Measurements from ENCODE around the gene GNB1. TPM values are rescaled to one million over a fixed set of nuclear protein-coding genes. Genes with fewer than 3 reads are reported as not detected.

The GNB1 gene
- total RNA-seq, 1 donor from 2014 or later = 182 TPM

DNA sequence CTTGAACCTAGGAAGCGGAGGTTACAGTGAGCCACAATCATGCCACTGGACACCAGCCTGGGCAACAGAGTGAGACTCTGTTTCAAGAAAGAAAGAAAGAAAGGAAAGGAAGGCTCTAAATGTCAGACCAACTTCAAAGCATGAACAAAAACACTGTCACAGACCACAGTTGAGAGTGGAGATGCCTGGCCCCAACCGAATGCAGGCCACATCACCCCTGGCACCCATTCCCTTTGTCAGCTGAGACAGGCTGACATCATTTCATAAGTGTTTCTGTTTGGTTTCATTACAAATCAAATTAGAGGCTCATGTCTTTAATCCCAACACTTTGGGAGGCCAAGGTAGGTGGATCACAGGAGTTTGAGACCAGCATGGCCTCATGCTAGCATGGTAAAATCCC, 84.0 kb downstream of the GNB1 start:
- intact Hi-C loops (cut with DNase I) = no loop called here
- no peak for DNase-seq (ENCODE audit: missing footprints)
- ATAC-seq = no peak

DNA sequence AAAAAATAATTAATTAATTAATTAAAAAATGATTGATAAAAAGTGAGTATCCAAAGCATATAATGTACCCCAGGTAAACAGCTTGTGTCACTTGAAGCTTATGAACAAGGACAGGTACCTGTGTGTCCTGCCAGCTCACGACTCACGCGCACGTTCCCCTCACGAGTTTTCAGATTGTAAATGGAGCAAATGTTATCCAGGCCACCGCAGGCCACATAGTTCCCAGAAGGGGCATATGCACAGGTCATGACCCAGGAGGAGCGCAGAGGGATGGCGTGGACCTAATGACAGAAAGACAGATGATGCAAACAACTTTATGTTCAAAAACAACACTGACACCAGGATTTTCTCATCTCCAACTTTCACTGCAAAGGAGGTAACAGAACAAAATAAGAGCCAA, 86.6 kb downstream of the GNB1 start:
- DNase-seq (ENCODE audit: missing footprints) = no peak

DNA sequence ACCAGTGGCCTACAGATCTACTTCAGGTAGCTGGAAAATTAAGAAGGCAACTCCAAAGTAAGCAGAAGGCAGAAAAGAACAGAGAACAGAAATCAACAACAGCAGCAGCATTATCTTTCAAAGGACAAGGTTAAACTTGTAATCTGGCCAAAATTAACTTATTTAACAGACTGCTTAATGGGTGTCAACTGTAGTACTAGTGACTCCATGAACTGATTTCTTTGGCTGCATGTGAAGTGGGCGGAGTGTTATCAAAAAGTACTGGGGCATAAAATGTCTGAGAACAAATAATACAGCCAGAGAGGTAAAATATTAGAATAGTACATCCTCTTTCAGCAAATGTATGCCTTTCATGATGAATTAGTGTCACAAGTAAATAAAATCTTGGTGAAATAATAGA, 88.0 kb downstream of the GNB1 start:
- no peak for DNase-seq (ENCODE audit: missing footprints)
- intact Hi-C loops (cut with DNase I) = no loop called here
- no peak for ATAC-seq

More for the DNA sequence above, 86.6 kb downstream of the GNB1 start:
- ATAC-seq = no peak
- intact Hi-C loops (cut with DNase I) = no loop called here

DNA sequence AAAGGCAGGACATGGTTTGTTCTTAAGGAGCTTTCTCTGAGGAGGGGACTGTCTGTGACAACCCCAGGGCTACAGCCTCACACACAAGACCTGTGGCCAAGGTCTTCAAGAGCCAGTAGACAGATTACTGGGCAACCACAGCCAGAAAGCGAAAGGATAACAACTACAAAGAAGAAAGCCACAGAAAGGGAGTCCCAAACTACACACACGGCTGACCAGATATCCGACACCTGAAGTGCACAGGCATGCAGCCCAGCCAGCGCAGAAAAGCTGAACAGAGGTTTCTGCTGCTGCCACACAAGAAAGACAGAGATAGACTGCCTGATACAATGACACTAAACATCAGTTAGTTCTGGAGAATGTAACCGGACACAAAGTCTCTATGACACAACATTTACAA, 91.2 kb downstream of the GNB1 start:
- intact Hi-C loops (cut with DNase I) = no loop called here
- ATAC-seq = no peak

DNA sequence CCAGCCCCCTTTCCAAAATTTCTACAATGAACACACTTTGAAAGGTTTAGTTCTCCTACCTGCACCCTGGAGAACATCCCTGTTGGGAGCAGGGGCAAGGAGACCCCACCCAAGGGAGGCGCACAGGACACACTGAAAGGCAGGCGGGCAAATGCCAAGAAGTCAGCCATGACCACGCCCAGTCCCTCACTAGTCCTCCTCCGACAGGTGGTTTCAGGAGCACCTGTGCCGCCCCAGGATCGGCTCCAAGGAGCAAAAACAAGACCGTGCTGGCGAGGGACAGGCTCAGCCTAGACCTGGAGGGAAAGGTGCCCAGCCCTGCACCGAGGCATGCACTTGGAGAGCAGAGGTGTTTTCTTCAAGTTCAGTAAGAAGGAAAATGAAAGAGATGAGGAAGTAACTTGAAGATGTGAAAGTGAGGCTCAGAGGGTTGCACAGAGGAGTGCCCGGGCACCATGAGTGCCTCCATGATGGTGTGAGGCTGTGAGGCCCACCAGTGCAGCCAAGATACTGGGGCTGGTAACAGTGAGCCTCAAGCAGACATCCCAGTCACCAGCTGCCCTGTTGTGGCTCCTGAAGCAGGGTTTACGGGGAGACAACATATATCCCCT, 93.1 kb downstream of the GNB1 start:
- ATAC-seq (no peak), DNase-seq (ENCODE audit: missing footprints) (no peak)
- intact Hi-C loops (cut with DNase I) = no loop called here

More for the DNA sequence above, 91.2 kb downstream of the GNB1 start:
- DNase-seq (ENCODE audit: missing footprints) = no peak

DNA sequence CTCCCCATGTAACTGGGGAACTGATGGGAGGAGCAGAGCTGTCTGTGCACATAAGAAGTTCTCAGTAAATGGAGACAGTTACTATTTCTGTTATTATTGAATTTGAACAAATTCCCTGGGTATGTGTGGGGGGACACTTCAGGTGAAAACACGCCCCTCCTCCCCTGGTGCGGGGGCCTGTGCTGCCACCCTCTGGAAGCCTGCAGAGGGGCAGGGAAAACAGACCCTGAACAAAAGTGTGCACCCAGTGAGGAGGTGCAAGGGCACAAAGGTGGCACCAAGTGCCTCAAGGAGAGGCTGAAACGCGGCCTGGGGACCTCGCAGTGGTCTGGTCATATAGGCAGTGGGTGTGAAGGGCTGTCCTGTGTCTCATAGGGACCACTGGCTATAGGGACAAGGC, 94.4 kb downstream of the GNB1 start:
- intact Hi-C loops (cut with DNase I) = no loop called here
- DNase-seq (ENCODE audit: missing footprints) = no peak

DNA sequence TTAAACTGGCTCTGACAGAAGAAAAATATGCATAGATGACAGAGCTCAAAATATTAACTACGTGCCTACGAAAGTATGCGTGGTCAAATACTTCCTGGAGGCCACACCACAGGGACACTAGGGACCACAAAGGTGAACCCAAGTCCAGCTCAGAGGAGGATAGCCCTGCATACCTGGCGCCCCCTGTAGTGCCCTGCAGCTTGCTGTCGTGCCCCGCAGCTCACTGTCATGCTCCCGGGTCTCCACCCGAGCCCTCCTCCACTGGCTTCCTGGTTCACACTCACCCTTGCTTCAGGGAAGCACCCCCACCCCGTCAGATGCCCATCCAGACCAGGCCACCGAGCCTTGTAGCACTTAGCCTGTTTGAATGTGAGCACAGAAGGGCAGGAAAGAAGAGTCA, 95.9 kb downstream of the GNB1 start:
- ATAC-seq (no peak), DNase-seq (ENCODE audit: missing footprints) (no peak)
- intact Hi-C loops (cut with DNase I) = no loop called here

More for the DNA sequence above, 94.4 kb downstream of the GNB1 start:
- no peak for ATAC-seq

DNA sequence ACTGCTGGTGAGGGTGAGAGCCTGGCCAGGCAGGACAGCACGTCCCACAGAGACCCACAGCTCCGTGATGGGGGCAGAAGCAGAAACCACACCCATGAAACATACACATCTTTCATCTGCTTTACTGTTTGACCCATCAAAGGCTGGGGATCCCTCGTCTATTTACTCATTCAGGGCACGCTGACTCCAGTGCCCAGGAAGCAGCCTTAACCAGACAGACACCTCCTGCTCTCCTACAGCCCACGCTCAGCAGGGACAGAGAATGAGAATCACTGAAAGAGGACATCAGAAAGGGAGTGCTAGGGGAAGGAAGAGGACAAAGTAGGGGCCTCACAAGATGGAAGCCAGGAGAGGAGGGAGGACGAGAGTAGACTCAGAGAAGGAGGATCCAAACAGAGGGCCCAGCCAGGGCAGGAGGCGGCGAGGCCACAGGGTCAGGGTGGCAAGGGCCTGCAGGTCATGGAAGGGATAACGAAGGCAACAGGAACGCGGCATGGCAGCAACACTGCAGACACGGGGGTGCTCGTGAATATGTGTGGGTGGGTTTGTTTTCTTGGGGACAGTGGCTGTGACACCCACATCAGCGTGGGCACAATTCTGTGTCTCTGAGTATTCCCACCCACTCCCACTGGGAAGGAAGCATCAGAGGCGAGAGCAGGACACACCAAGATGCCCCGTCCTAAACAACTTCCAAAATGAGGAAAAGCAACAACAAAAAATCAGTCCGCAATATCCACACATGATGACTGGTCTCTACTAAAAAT, 97.2 kb downstream of the GNB1 start:
- intact Hi-C loops (cut with DNase I) = no loop called here
- no peak for DNase-seq (ENCODE audit: missing footprints)

DNA sequence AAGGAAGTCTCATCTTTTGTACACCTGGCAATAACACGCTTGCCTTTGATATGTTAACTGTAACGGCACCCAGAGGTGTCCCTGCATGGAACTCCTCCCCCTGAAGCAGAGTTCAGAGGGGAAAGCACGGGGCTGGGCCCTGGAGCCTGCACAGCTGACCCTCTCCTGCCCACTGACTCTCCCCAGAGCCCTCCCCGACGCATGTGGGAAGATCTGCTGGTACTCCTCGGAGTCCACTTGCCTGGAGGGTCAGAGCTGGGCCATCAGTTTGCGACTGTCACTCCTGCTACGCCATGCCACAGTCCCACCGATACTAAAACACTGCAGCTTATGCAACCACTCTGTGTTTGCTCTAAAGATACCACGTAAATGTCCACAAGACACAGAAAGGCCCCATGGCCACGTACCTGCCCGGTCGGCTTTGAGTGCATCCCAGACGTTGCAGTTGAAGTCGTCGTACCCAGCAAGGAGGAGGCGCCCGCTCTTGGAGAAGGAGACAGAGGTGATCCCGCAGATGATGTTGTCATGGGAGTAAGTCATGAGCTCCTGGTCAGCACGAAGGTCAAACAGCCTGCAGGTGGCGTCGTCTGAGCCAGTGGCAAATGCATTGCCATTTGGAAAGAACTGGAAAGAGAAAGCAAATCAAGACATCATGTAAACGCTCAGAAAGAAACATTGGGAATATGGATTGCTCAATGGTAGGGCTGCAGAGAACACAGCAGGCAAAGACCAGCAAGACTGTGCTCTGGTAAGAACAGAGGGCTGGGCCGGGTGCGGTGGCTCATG, 102.0 kb downstream of the GNB1 start:
- intact Hi-C loops (cut with DNase I) = no loop called here
- DNase-seq (ENCODE audit: missing footprints) = no peak
- no peak for ATAC-seq

More for the DNA sequence above, 97.2 kb downstream of the GNB1 start:
- no peak for ATAC-seq

DNA sequence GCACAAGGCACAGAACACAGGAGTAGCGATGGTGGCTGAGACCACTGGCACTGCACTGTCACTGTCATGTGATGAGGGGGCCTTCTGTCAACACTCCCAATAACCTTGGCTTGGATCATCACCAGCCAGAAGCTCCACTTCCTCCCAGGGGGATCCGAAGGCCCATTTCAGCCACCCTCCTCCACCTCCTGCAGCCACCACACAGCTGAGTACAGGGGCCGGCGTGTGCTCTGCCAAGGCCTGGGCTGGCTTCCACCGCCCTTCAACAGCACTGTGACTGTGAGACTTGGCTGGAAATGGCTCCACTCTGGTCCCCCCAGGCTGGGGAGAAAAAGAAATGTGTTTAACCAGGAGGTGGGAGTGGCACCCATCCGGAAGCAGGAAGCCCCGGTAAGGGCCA, 102.8 kb downstream of the GNB1 start:
- peak; percentile 77 for ATAC-seq
- DNase-seq (ENCODE audit: missing footprints) = no peak
- intact Hi-C loops (cut with DNase I) = no loop called here

DNA sequence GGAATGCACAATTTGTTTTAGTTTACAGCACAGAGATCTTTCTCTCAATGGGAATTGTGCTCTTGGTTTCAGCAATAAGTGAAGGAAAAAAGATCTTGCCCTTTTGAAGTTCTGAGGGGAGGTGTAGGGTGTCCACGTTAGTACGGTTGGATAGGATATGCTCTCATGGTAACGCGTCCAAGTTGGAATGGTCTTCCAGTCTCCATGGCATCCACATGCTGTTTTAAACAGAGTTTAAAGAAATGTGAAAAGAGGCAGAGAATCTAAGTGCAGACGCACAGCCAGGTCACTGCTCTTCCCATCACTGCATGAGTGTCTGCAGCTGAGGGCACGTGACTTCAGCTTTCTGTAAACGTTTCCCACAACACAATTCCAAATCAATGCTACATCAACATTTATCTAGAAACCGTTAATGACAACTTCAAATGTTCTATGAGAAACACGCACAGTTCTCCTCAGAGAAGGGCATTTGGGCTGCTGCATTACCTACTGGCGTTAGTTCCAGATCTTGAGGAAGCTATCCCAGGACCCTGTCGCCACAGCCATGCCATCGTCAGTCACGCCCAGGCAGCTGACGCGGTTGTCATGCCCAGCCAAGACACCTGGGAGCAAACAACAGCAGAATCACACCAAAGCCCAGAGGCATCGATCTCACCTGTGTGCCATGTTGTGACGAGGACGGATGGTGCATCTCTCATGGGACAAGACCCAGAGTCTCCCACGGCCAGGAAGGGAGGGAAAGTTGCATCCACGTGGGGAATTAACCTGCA, 103.9 kb downstream of the GNB1 start:
- intact Hi-C loops (cut with DNase I) = no loop called here
- ATAC-seq = no peak
- DNase-seq (ENCODE audit: missing footprints) = no peak

DNA sequence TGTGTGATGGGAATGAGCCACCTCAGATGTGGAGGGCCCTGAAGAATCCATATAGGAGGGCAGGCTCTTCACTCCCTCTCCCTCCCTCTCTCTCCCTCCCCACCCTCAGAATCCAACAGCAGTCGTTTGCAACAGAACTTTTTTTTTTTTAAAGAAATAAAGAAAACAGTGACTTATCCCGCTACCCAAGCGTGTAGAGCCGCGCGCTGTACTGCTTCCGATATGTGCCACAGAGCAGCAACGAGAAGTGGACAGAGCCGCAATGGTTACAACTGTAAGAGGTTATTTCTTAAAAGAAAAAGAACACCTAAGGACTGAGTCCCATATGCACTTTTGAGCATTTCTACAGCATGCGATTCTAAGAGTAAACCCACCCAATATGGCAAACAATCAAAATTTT, 105.2 kb downstream of the GNB1 start:
- ATAC-seq (no peak), DNase-seq (ENCODE audit: missing footprints) (no peak)
- intact Hi-C loops (cut with DNase I) = no loop called here

DNA sequence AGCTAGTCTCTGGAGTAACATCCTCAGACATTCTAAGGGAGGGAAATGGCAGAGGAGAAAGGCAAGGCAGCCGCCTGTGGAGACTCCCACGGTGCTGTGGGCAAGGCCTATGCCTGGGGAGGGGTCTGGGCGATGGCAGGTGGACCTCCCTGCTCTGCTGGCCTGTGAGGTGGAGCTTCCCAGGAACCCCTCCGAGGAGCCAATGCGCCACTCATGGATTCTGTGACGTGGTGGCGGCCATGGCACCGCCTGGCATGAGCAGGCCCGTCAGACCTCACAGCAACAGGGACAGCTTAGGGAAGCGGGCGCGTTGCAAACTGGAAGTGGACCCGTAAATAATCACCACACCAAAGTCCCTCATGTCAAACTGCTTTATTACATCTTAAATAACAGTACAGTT, 106.0 kb downstream of the GNB1 start:
- intact Hi-C loops (cut with DNase I) = loop anchor here (5.0 kb wide), 1 partner anchor 122 kb away; no protein-coding TSS in a partner anchor
- ATAC-seq = no peak
- DNase-seq (ENCODE audit: missing footprints) = no peak

DNA sequence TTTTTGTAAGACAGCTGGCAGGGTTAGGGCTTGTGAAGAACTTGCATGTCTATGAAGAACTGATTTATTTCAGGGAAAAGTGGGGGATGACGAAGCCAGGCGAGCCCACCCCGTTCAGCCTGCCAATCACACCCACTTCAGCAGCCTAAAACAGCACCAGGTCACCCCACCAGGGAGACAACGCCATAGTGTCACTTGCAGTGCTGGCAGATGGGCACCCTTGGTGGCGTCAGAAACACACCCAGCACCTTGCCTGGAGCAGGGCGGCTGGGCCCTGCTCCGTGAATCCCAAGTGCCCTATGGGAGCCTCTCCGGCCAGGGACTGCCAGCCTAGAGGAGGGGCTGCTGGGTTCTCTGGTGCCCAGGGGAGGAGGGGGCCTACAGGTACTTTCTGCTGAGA, 107.6 kb downstream of the GNB1 start:
- intact Hi-C loops (cut with DNase I) = loop anchor here (5.0 kb wide), 1 partner anchor 124 kb away; no protein-coding TSS in a partner anchor
- ATAC-seq = no peak
- DNase-seq (ENCODE audit: missing footprints) = no peak

DNA sequence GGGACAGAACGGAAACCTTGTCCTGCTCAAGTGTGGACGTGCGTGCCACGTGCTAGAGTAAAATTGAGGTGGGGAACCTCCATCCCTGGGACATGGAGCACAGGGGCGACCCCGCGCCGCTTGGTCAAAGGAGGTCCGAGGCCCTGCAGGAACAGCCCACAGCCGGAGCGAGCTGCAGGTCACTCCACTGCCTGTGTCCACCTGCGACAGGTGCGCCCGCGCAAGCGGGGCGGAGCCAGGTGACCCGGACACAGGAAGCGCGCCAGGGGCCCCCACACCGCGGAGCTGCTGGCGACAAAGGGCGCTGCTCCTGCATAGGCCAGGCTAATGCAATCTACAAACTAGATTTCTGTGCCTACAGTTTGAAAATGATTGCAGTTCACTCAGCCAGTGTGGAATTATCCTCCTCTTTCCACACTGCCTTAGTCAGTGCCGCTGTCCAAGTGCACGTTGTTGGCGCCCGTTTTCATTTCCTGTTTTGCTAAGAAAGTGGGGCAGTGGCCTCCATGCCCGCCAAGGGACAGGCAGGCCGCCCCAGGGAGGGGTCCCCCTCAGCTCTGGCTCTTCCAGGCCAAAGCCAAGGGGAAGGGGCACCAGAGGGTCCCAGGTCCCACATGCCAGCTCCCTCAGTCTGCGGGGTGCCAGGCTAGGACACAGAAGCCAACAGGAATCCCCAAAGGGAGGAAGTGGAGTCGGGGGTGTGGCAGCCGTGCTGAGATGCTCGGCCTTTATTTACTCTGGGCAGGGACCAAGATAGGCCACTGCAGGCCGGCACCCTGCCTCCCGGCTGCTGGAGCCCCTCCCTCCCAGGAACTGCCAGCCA, 108.3 kb downstream of the GNB1 start:
- intact Hi-C loops (cut with DNase I) = loop anchor here (5.0 kb wide), 1 partner anchor 125 kb away; no protein-coding TSS in a partner anchor
- peak; percentile 84 for DNase-seq (ENCODE audit: missing footprints)
- ATAC-seq = peak; percentile 52

DNA sequence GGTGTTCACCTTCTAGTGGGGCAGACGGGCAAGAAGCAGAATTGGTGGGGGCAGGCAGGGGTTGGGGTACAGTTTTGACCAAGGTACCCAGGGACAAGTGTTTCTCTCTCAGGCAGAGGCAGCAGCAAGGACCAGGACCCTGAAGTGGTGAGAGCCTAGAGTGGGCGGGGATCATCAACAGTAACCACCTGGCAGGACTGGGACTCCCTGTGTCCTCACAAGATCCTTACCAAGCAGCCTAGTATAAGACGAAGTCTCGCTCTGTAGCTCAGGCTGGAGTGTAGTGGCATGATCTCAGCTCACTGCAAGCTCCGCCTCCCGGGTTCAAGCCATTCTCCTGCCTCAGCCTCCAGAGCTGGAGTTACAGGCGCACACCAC, 109.4 kb downstream of the GNB1 start:
- intact Hi-C loops (cut with DNase I) = loop anchor here (5.0 kb wide), 1 partner anchor 126 kb away; no protein-coding TSS in a partner anchor
- no peak for ATAC-seq
- no peak for DNase-seq (ENCODE audit: missing footprints)

DNA sequence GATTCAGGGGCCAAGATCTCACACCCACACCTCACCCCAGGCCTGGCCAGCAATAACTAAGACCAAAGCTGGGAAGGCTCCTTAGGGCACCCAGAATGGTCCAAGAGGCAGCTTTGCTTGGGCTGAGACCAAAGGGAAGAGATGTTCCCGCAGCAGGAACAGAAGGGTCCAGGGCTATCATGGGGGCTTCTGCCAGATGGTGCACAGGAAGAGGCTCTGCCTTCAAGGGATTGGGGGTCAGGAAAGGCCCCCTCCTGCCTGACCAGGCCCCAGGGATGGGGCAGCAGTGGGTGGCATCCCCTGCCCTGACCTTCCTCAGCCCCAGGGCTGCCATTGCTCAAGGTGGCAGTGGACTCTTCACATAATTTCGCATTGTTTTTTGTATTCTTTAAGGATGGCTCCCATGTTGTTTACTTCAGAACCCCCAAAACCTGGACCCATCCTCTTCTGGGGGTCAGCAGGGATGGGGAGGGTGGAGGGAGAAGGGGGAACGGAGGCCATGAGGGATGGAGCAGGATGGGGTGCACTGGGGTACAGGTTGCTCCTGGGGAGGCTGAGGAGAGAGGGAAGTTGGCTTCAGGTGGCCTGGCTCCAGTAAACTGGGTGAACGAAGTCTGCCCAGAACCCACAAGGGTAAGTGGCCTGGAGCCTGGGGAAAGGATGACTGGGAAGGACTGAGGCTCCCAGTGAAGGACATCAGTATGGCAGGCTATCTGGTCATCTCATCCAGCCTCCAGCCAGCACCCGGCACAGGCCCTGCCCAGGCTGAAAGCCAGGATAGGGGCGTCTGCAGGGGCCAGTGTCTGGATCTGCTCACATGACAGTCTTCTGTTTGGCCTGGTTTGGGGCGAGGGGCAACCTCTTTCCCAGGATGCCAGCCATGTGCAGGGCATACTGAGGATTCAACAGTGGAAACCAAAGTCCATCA, 110.0 kb downstream of the GNB1 start:
- DNase-seq (ENCODE audit: missing footprints) (no peak), ATAC-seq (no peak)
- intact Hi-C loops (cut with DNase I) = loop anchor here (5.0 kb wide), 1 partner anchor 126 kb away; no protein-coding TSS in a partner anchor

Data from Right ventricle myocardium inferior (tissue), 1 donor.